HG03558 (cell line): ENCODE data around the gene ARPC5.
"Not testable (repeated sequence)": the region's sequence is repeated elsewhere in the genome, so short reads cannot be mapped to it uniquely, and the experiment has no call there.

Experiments used
- ATAC-seq: cut with Tn5 transposase; IDR thresholded peaks from one replicate; pipeline ENCODE4 v1.9.1; 2021; ENCODE audit warnings: moderate number of reproducible peaks; ENCODE audit not compliant: unreplicated experiment; ENCODE audit errors: extremely low read depth

Gene ARPC5

GRCh38 chr1:183648042-183648441 lies 12.5 kb upstream of the ARPC5 start:
- no peak for ATAC-seq

GRCh38 chr1:183646776-183647175 lies 11.2 kb upstream of the ARPC5 start:
- no peak for ATAC-seq

- no peak for ATAC-seq
Measured at GRCh38 chr1:183645531-183645930, 9.9 kb upstream of the ARPC5 start.

GRCh38 chr1:183642166-183642565 lies 6.6 kb upstream of the ARPC5 start:
- no peak for ATAC-seq

- ATAC-seq: no peak
Measured at GRCh38 chr1:183640193-183640592, 4.6 kb upstream of the ARPC5 start.

GRCh38 chr1:183638649-183639387 lies 3.2 kb upstream of the ARPC5 start:
- ATAC-seq: no peak

GRCh38 chr1:183636783-183637182 lies 1.2 kb upstream of the ARPC5 start:
- no peak for ATAC-seq

- no peak for ATAC-seq
Measured at GRCh38 chr1:183636334-183636682, 725 bp upstream of the ARPC5 start.

GRCh38 chr1:183635099-183635605 lies 431 bp downstream of the ARPC5 start:
- no peak for ATAC-seq

GRCh38 chr1:183634429-183635065 lies 1.0 kb downstream of the ARPC5 start:
- no peak for ATAC-seq

- ATAC-seq: peak; percentile 46
Measured at GRCh38 chr1:183633676-183634343, 1.8 kb downstream of the ARPC5 start.

- no peak for ATAC-seq
Measured at GRCh38 chr1:183632964-183633363, 2.6 kb downstream of the ARPC5 start.

GRCh38 chr1:183632114-183632513 lies 3.5 kb downstream of the ARPC5 start:
- no peak for ATAC-seq

GRCh38 chr1:183630748-183631147 lies 4.8 kb downstream of the ARPC5 start:
- no peak for ATAC-seq

- ATAC-seq: no peak
Measured at GRCh38 chr1:183628537-183628936, 7.0 kb downstream of the ARPC5 start.

GRCh38 chr1:183626236-183626635 lies 9.3 kb downstream of the ARPC5 start:
- ATAC-seq: not testable (repeated sequence)

GRCh38 chr1:183622884-183623785 lies 12.4 kb downstream of the ARPC5 start:
- ATAC-seq: peak; percentile 84

- no peak for ATAC-seq
Measured at GRCh38 chr1:183622013-183622412, 13.6 kb downstream of the ARPC5 start.

- no peak for ATAC-seq
Measured at GRCh38 chr1:183620311-183620710, 15.3 kb downstream of the ARPC5 start.

- no peak for ATAC-seq
Measured at GRCh38 chr1:183619781-183620180, 15.8 kb downstream of the ARPC5 start.
